ENCODE data around the gene ZNF618. TPM values are rescaled to one million over a fixed set of nuclear protein-coding genes. Genes with fewer than 3 reads are reported as not detected.

The ZNF618 gene
- polyA plus RNA-seq, 1 donor (not counting 4 experiments of a cell fraction or from before 2014, with no cell fraction given) = 2.5 TPM

DNA sequence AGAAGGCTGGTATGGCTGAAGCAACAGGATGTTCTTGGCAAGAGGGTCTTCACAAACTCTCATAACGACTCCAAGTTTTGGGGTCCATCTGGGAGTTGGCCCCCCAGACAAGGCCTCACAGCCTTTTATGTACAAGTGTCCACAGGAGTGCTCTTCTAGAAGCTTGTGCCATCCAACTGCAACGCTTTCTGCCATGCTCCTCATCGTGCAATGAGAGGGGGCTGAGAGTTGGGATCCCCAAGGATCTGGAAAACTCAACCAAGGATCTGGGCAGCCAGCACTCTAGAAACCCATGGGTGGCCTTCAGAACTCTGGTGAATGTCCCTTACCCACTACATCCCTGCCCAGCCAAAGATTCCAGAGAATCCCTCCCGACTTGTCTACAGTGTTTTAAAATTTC, 210.5 kb downstream of the ZNF618 start:
- Histone ChIP-seq H3K36me3 (ENCODE audit: control insufficient read depth in 2 of 2, extremely low read depth in 1 of 2, insufficient read depth in 2 of 2, low read length in 2 of 2) (no peaks in the 10 kb centered on the region), H3K27ac (ENCODE audit: control insufficient read depth, insufficient read depth, low read length) (no peak overlapping the region), H3K9me1 (ENCODE audit: control insufficient read depth, extremely low read depth, insufficient read depth, low read length) (no peaks in the 10 kb centered on the region), H3K27me3 (ENCODE audit: control insufficient read depth, extremely low read depth, insufficient read depth, low read length) (peaks cover 3% of the 10 kb centered on the region), H3K9me3 (ENCODE audit: control insufficient read depth, low read depth, low read length) (no peaks in the 10 kb centered on the region), H3K79me2 (ENCODE audit: control insufficient read depth, insufficient read depth, low read length) (no peaks in the 10 kb centered on the region), H3K9ac (ENCODE audit: control insufficient read depth, extremely low read depth, insufficient read depth, low read length) (no peak overlapping the region), H3K4me3 (ENCODE audit: control insufficient read depth in 2 of 3, extremely low read depth in 1 of 3, insufficient read depth in 2 of 3, low read depth in 1 of 3, low read length in 3 of 3) (no peak overlapping the region), H4K20me1 (ENCODE audit: control insufficient read depth, extremely low read depth, insufficient read depth, low read length) (no peaks in the 10 kb centered on the region), H3K4me1 (ENCODE audit: control insufficient read depth, extremely low read depth, insufficient read depth, low read length) (peaks cover 4% of the 10 kb centered on the region), H2AFZ (ENCODE audit: control insufficient read depth, low read length) (no peak overlapping the region), H3K4me2 (ENCODE audit: control insufficient read depth, extremely low read depth, insufficient read depth, low read depth, low read length) (no peak overlapping the region)
- dilution Hi-C loops (cut with MboI; ENCODE audit: extremely low pct_ligation_motif_present, low sequenced_read_pairs) = no loop called here
- FAIRE-seq (no peak), DNase-seq (ENCODE audit: low read depth, low spot score) (no peak)
- TF ChIP-seq, protein P1, sequence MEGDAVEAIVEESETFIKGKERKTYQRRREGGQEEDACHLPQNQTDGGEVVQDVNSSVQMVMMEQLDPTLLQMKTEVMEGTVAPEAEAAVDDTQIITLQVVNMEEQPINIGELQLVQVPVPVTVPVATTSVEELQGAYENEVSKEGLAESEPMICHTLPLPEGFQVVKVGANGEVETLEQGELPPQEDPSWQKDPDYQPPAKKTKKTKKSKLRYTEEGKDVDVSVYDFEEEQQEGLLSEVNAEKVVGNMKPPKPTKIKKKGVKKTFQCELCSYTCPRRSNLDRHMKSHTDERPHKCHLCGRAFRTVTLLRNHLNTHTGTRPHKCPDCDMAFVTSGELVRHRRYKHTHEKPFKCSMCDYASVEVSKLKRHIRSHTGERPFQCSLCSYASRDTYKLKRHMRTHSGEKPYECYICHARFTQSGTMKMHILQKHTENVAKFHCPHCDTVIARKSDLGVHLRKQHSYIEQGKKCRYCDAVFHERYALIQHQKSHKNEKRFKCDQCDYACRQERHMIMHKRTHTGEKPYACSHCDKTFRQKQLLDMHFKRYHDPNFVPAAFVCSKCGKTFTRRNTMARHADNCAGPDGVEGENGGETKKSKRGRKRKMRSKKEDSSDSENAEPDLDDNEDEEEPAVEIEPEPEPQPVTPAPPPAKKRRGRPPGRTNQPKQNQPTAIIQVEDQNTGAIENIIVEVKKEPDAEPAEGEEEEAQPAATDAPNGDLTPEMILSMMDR (optimal IDR thresholded peaks at IDR 0.05 in 1 of 3, IDR thresholded peaks at IDR 0.05 in 1 of 3, conservative IDR thresholded peaks at IDR 0.05 in 1 of 3; ENCODE audit: extremely low read depth in 1 of 3, insufficient read depth in 2 of 3, low read length in 3 of 3) = no peak
- no peak for TF ChIP-seq EZH2 (IDR thresholded peaks at IDR 0.05; ENCODE audit: low read length)

DNA sequence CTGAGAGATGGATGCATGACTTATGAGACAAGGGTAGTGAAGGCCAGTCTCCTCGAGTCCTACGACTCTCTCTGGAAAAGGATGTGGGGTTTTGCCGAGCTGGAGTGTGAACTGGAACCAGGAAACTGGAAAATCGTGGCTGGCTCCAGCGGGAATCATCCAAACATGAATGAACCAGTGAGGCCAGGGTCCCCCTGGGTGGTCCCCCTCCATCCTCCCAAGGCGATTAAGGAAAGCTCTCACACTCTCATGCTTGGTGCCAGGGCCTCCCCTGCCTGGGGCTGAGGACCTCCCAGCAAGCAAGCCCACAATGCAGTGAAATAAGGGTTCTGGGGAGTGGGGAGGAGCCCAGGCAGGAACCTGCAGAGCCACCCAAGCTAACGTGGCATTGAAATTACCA, 211.6 kb downstream of the ZNF618 start:
- Histone ChIP-seq H3K27ac (ENCODE audit: control insufficient read depth, insufficient read depth, low read length) (no peak overlapping the region), H3K36me3 (ENCODE audit: control insufficient read depth in 2 of 2, extremely low read depth in 1 of 2, insufficient read depth in 2 of 2, low read length in 2 of 2) (no peaks in the 10 kb centered on the region), H3K27me3 (ENCODE audit: control insufficient read depth, extremely low read depth, insufficient read depth, low read length) (peaks cover 3% of the 10 kb centered on the region), H3K9ac (ENCODE audit: control insufficient read depth, extremely low read depth, insufficient read depth, low read length) (no peak overlapping the region), H3K9me3 (ENCODE audit: control insufficient read depth, low read depth, low read length) (no peaks in the 10 kb centered on the region), H3K79me2 (ENCODE audit: control insufficient read depth, insufficient read depth, low read length) (no peaks in the 10 kb centered on the region), H3K4me1 (ENCODE audit: control insufficient read depth, extremely low read depth, insufficient read depth, low read length) (peaks cover 4% of the 10 kb centered on the region), H2AFZ (ENCODE audit: control insufficient read depth, low read length) (no peak overlapping the region), H3K4me3 (ENCODE audit: control insufficient read depth in 2 of 3, extremely low read depth in 1 of 3, insufficient read depth in 2 of 3, low read depth in 1 of 3, low read length in 3 of 3) (no peak overlapping the region), H3K4me2 (ENCODE audit: control insufficient read depth, extremely low read depth, insufficient read depth, low read depth, low read length) (no peak overlapping the region), H3K9me1 (ENCODE audit: control insufficient read depth, extremely low read depth, insufficient read depth, low read length) (no peaks in the 10 kb centered on the region), H4K20me1 (ENCODE audit: control insufficient read depth, extremely low read depth, insufficient read depth, low read length) (no peaks in the 10 kb centered on the region)
- DNase-seq (ENCODE audit: low read depth, low spot score) (no peak), FAIRE-seq (no peak)
- TF ChIP-seq EZH2 (IDR thresholded peaks at IDR 0.05; ENCODE audit: low read length) = no peak
- TF ChIP-seq, protein P1 (optimal IDR thresholded peaks at IDR 0.05 in 1 of 3, IDR thresholded peaks at IDR 0.05 in 1 of 3, conservative IDR thresholded peaks at IDR 0.05 in 1 of 3; ENCODE audit: extremely low read depth in 1 of 3, insufficient read depth in 2 of 3, low read length in 3 of 3) = no peak
- dilution Hi-C loops (cut with MboI; ENCODE audit: extremely low pct_ligation_motif_present, low sequenced_read_pairs) = no loop called here
